ENCODE results near the gene ACTRT3.

Gene ACTRT3

GRCh38 chr3:169758359-169758994 lies 10.9 kb downstream of the ACTRT3 start:
- no peak for TF ChIP-seq TAF1 (IDR thresholded peaks at IDR 0.05; ENCODE audit: low read depth)
- TF ChIP-seq EP300 (IDR thresholded peaks at IDR 0.05; ENCODE audit: borderline replicate concordance): no peak
- no peak for TF ChIP-seq RAD21 (IDR thresholded peaks at IDR 0.05; ENCODE audit: low read depth)
- no peak for TF ChIP-seq USF1 (IDR thresholded peaks at IDR 0.05)
- no peak for TF ChIP-seq EGR1 (IDR thresholded peaks at IDR 0.05)
- TF ChIP-seq FOXM1 (IDR thresholded peaks at IDR 0.05; ENCODE audit: borderline replicate concordance, low read depth): no peak

- TF ChIP-seq TAF1 (IDR thresholded peaks at IDR 0.05; ENCODE audit: low read depth): no peak
- TF ChIP-seq CREB1 (IDR thresholded peaks at IDR 0.05; ENCODE audit: low read depth): no peak
- no peak for TF ChIP-seq RAD21 (IDR thresholded peaks at IDR 0.05; ENCODE audit: low read depth)
These were observed 13.9 kb downstream of the ACTRT3 start for GRCh38 chr3:169755488-169755887.

GRCh38 chr3:169754711-169755110 lies 14.7 kb downstream of the ACTRT3 start:
- no peak for TF ChIP-seq NFIC (IDR thresholded peaks at IDR 0.05)
- TF ChIP-seq YY1 (IDR thresholded peaks at IDR 0.05; ENCODE audit: low read depth): no peak
- TF ChIP-seq REST (IDR thresholded peaks at IDR 0.05; ENCODE audit: low read depth): no peak
- TF ChIP-seq TAF1 (IDR thresholded peaks at IDR 0.05; ENCODE audit: low read depth): no peak
- no peak for TF ChIP-seq USF1 (IDR thresholded peaks at IDR 0.05)
- TF ChIP-seq CREB1 (IDR thresholded peaks at IDR 0.05; ENCODE audit: low read depth): no peak
- no peak for TF ChIP-seq TCF12 (IDR thresholded peaks at IDR 0.05; ENCODE audit: low read depth)
- no peak for TF ChIP-seq MAX (IDR thresholded peaks at IDR 0.05)
- no peak for TF ChIP-seq EGR1 (IDR thresholded peaks at IDR 0.05)

- TF ChIP-seq TCF12 (IDR thresholded peaks at IDR 0.05; ENCODE audit: low read depth) (no peak), MAX (IDR thresholded peaks at IDR 0.05) (no peak), RAD21 (IDR thresholded peaks at IDR 0.05; ENCODE audit: low read depth) (no peak), NFIC (IDR thresholded peaks at IDR 0.05) (no peak), EP300 (IDR thresholded peaks at IDR 0.05; ENCODE audit: borderline replicate concordance) (no peak), CREB1 (IDR thresholded peaks at IDR 0.05; ENCODE audit: low read depth) (no peak), USF1 (IDR thresholded peaks at IDR 0.05) (no peak), CEBPB (IDR thresholded peaks at IDR 0.05) (no peak), REST (IDR thresholded peaks at IDR 0.05; ENCODE audit: low read depth) (no peak), YY1 (IDR thresholded peaks at IDR 0.05; ENCODE audit: low read depth) (no peak)
These were observed 17.5 kb downstream of the ACTRT3 start for GRCh38 chr3:169751875-169752274.

- TF ChIP-seq MAX (IDR thresholded peaks at IDR 0.05): no peak
- no peak for TF ChIP-seq REST (IDR thresholded peaks at IDR 0.05; ENCODE audit: low read depth)
- TF ChIP-seq FOXM1 (IDR thresholded peaks at IDR 0.05; ENCODE audit: borderline replicate concordance, low read depth): no peak
- TF ChIP-seq TAF1 (IDR thresholded peaks at IDR 0.05; ENCODE audit: low read depth): no peak
- TF ChIP-seq TCF12 (IDR thresholded peaks at IDR 0.05; ENCODE audit: low read depth): no peak
- TF ChIP-seq RAD21 (IDR thresholded peaks at IDR 0.05; ENCODE audit: low read depth): no peak
- TF ChIP-seq EP300 (IDR thresholded peaks at IDR 0.05; ENCODE audit: borderline replicate concordance): no peak
- TF ChIP-seq NFIC (IDR thresholded peaks at IDR 0.05): no peak
- TF ChIP-seq CEBPB (IDR thresholded peaks at IDR 0.05): no peak
These were observed 18.7 kb downstream of the ACTRT3 start for GRCh38 chr3:169750665-169751064.
